ENCODE data around the gene SPATS2L. TPM values are rescaled to one million over a fixed set of nuclear protein-coding genes. Genes with fewer than 3 reads are reported as not detected.

Gene SPATS2L
- total RNA-seq, 1 donor from 2014 or later: 192 TPM

DNA sequence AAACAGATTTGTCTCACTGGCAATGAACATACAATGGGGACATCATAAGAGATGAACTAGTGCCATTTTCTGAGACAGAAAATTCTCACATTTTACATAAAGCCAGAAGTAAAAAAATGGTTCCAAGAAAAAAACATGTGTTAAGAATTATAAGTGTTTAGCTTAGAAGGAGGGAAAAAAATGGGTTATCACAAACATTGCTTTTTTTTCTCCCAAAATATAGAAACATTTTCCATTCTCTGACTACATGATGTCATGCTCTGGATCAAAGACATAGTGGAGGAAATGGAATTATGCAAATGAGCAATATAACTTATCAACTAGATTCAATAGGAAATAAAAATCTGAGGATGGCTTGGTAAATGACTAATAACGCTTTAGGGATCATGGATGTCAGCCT lies 49.8 kb downstream of the SPATS2L start:
- no peaks in the 10 kb centered on the region for H3K9me3 Mint-ChIP-seq (ENCODE audit: unreplicated experiment)
- H3K27me3 Mint-ChIP-seq (ENCODE audit: low read depth, unreplicated experiment): no peaks in the 10 kb centered on the region
- peaks cover 84% of the 10 kb centered on the region for H3K79me2 ChIP-seq (ENCODE audit: insufficient read depth, low read length)
- H3K4me1 Mint-ChIP-seq (ENCODE audit: low read depth, unreplicated experiment): peaks cover 73% of the 10 kb centered on the region
- H3K4me3 ChIP-seq (ENCODE audit: insufficient read depth, low read depth, low read length): no peak overlapping the region
- FAIRE-seq (peak; percentile 32), DNase-seq (ENCODE audit: low read depth) (no peak)
- peaks cover 5% of the 10 kb centered on the region for H3K36me3 Mint-ChIP-seq (ENCODE audit: low read depth, unreplicated experiment)
- H4K20me1 ChIP-seq (ENCODE audit: insufficient read depth, low read length): peaks cover 20% of the 10 kb centered on the region
- H3K9me3 ChIP-seq (ENCODE audit: insufficient read depth, low read depth, low read length): no peaks in the 10 kb centered on the region
- H3K36me3 ChIP-seq (ENCODE audit: insufficient read depth, low read length): no peaks in the 10 kb centered on the region
- peak overlapping the region; percentile 3 for H3K27ac Mint-ChIP-seq (ENCODE audit: unreplicated experiment)
- H3K4me2 ChIP-seq (ENCODE audit: low read length): peak overlapping the region; percentile 2
- no peak overlapping the region for H3K27ac ChIP-seq (ENCODE audit: low read depth, low read length)
- peaks cover 27% of the 10 kb centered on the region for H3K4me1 ChIP-seq (ENCODE audit: insufficient read depth, low read length)
- H2AFZ ChIP-seq (ENCODE audit: low read depth, low read length): no peak overlapping the region
- no peak overlapping the region for H3K9ac ChIP-seq (ENCODE audit: low read length)
- TF ChIP-seq, protein P1, sequence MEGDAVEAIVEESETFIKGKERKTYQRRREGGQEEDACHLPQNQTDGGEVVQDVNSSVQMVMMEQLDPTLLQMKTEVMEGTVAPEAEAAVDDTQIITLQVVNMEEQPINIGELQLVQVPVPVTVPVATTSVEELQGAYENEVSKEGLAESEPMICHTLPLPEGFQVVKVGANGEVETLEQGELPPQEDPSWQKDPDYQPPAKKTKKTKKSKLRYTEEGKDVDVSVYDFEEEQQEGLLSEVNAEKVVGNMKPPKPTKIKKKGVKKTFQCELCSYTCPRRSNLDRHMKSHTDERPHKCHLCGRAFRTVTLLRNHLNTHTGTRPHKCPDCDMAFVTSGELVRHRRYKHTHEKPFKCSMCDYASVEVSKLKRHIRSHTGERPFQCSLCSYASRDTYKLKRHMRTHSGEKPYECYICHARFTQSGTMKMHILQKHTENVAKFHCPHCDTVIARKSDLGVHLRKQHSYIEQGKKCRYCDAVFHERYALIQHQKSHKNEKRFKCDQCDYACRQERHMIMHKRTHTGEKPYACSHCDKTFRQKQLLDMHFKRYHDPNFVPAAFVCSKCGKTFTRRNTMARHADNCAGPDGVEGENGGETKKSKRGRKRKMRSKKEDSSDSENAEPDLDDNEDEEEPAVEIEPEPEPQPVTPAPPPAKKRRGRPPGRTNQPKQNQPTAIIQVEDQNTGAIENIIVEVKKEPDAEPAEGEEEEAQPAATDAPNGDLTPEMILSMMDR (IDR thresholded peaks at IDR 0.05; ENCODE audit: insufficient read depth, low read depth, low read length): no peak
- TF ChIP-seq EZH2 (IDR thresholded peaks at IDR 0.05; ENCODE audit: insufficient read depth, low read length): no peak
- no peak overlapping the region for H3K4me3 Mint-ChIP-seq (ENCODE audit: unreplicated experiment)
- no peaks in the 10 kb centered on the region for H3K27me3 ChIP-seq (ENCODE audit: insufficient read depth, low read length)

DNA sequence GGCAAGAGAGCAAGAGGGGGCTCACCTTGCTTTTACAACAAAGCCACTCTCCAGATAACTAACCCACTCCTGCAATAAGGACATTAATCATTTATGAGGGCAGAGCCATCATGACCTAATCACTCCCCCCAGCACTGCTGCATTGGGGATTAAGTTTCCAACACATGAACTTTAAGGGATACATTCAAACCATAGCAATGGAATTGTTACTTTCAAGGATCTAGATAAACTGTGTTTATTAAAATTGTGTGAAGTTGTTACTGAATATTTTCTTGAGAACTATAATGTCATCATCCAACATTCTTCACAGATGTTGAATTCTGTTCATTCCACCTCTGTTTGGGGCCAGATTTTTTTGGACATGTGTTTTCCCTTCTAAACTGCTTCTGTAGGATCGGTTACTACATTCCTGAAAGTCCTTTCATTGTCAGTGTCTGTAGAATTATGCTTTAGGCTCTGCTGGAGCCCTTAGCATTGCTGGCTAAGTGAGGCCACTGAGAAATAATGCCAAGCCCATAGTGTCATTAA lies 50.4 kb downstream of the SPATS2L start:
- Mint-ChIP-seq H3K27ac (ENCODE audit: unreplicated experiment) (peak overlapping the region; percentile 3), H3K27me3 (ENCODE audit: low read depth, unreplicated experiment) (no peaks in the 10 kb centered on the region), H3K4me3 (ENCODE audit: unreplicated experiment) (peak overlapping the region; percentile 3), H3K4me1 (ENCODE audit: low read depth, unreplicated experiment) (peaks cover 70% of the 10 kb centered on the region), H3K36me3 (ENCODE audit: low read depth, unreplicated experiment) (peaks cover 5% of the 10 kb centered on the region), H3K9me3 (ENCODE audit: unreplicated experiment) (no peaks in the 10 kb centered on the region)
- peak overlapping the region; percentile 2 for H3K4me2 ChIP-seq (ENCODE audit: low read length)
- H3K27ac ChIP-seq (ENCODE audit: low read depth, low read length): peak overlapping the region; percentile 32
- peaks cover 21% of the 10 kb centered on the region for H3K4me1 ChIP-seq (ENCODE audit: insufficient read depth, low read length)
- H3K36me3 ChIP-seq (ENCODE audit: insufficient read depth, low read length): no peaks in the 10 kb centered on the region
- H2AFZ ChIP-seq (ENCODE audit: low read depth, low read length): no peak overlapping the region
- no peaks in the 10 kb centered on the region for H3K9me3 ChIP-seq (ENCODE audit: insufficient read depth, low read depth, low read length)
- H3K27me3 ChIP-seq (ENCODE audit: insufficient read depth, low read length): no peaks in the 10 kb centered on the region
- peaks cover 16% of the 10 kb centered on the region for H4K20me1 ChIP-seq (ENCODE audit: insufficient read depth, low read length)
- TF ChIP-seq EZH2 (IDR thresholded peaks at IDR 0.05; ENCODE audit: insufficient read depth, low read length): no peak
- TF ChIP-seq, protein P1 (IDR thresholded peaks at IDR 0.05; ENCODE audit: insufficient read depth, low read depth, low read length): no peak
- H3K9ac ChIP-seq (ENCODE audit: low read length): no peak overlapping the region
- H3K4me3 ChIP-seq (ENCODE audit: insufficient read depth, low read depth, low read length): no peak overlapping the region
- FAIRE-seq (peak; percentile 92), DNase-seq (ENCODE audit: low read depth) (peak; percentile 75)
- H3K79me2 ChIP-seq (ENCODE audit: insufficient read depth, low read length): peaks cover 83% of the 10 kb centered on the region

DNA sequence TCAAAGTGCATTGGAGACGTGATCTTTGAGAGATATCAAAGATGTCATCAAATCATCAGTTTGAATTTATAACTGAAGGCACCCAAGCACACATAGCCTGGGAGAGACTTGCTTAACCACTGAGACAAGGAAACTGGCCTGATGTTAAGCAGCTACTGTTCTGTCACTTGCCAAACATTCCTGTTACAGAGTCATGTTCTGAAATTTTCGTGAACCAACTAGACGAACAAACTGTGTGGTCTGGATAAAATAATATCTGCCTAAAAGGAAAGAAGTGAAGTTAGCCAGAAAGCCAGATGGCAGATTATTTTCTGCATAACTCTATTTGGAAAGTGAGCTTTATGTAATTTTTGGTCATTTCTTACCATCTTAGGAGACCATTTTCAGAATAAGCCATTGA lies 51.4 kb downstream of the SPATS2L start:
- H3K79me2 ChIP-seq (ENCODE audit: insufficient read depth, low read length): peaks cover 86% of the 10 kb centered on the region
- peak overlapping the region; percentile 2 for H3K4me2 ChIP-seq (ENCODE audit: low read length)
- H3K27ac ChIP-seq (ENCODE audit: low read depth, low read length): no peak overlapping the region
- Mint-ChIP-seq H3K4me3 (ENCODE audit: unreplicated experiment) (no peak overlapping the region), H3K27me3 (ENCODE audit: low read depth, unreplicated experiment) (no peaks in the 10 kb centered on the region), H3K9me3 (ENCODE audit: unreplicated experiment) (no peaks in the 10 kb centered on the region), H3K36me3 (ENCODE audit: low read depth, unreplicated experiment) (peaks cover 5% of the 10 kb centered on the region), H3K4me1 (ENCODE audit: low read depth, unreplicated experiment) (peaks cover 62% of the 10 kb centered on the region), H3K27ac (ENCODE audit: unreplicated experiment) (peak overlapping the region; percentile 44)
- peaks cover 16% of the 10 kb centered on the region for H4K20me1 ChIP-seq (ENCODE audit: insufficient read depth, low read length)
- no peak for FAIRE-seq
- no peak overlapping the region for H3K4me3 ChIP-seq (ENCODE audit: insufficient read depth, low read depth, low read length)
- no peaks in the 10 kb centered on the region for H3K9me3 ChIP-seq (ENCODE audit: insufficient read depth, low read depth, low read length)
- H3K9ac ChIP-seq (ENCODE audit: low read length): no peak overlapping the region
- no peak for TF ChIP-seq EZH2 (IDR thresholded peaks at IDR 0.05; ENCODE audit: insufficient read depth, low read length)
- TF ChIP-seq, protein P1 (IDR thresholded peaks at IDR 0.05; ENCODE audit: insufficient read depth, low read depth, low read length): no peak
- no peak for DNase-seq (ENCODE audit: low read depth)
- H3K27me3 ChIP-seq (ENCODE audit: insufficient read depth, low read length): no peaks in the 10 kb centered on the region
- no peak overlapping the region for H2AFZ ChIP-seq (ENCODE audit: low read depth, low read length)
- H3K4me1 ChIP-seq (ENCODE audit: insufficient read depth, low read length): peaks cover 14% of the 10 kb centered on the region
- no peaks in the 10 kb centered on the region for H3K36me3 ChIP-seq (ENCODE audit: insufficient read depth, low read length)
